ENCODE data around the gene ADAMTS17.

ADAMTS17 gene

DNA sequence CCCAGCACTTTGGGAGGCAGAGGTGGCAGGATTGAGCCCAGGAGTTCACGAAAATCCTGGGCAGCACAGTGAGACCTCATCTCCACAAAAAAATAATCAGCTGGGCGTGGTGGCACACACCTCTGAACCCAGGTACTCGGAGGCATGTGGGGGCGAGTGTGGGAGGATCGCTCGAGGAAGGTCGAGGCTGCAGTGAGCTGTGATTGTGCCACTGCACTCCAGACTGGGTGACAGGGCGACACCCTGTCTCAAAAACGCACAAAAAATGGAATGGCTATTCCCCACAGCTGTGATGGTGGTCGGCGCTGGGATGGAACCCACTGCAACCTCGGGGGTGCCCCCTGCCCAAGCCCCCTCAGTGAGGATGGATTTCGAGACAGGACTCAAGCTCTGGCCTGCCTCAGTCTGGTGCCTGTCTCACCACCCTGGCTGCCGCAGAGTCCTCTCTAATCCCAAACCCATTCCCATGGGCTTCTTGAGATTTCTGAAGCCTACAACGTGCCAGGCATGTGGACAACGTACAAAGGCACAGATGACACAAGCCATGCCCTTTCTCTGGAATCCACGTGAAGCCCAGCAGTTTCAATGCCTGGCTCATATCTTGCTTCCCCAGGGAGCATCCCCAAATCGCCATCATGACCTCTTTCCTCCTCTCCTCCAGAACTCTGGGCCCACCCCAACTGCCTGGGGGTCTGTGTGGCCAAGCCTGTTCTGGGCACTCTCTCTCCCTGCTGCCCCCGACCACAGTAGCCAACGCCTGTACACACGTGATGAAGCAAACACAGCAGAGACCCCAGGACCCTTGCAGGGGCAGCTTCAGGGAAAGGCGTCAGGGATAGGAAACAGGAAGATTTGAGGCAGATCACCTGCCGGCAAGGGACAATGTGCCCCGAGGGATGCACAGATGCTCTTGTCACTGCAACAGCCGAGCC is 32.4 kb downstream of the ADAMTS17 start:
- no peak for DNase-seq (ENCODE audit: low spot score)

DNA sequence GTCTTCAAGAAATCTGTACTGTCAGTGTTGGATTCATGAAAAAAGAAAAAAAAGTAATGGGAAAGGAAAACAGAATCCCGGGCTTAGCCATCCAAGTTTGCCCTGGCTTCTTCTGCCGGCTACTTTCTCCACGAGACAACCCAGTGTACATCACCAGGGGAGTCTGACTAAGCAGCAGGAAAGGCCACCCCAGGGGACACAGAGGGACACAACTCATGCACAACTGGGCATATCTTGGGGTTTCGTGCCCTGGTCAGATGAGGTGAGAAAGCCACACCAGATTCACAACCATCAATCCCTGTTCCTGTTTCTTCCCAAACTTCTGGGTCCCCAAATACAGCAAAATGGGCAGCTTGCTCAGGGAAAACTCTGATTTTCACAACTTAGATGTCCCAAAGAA is 33.2 kb downstream of the ADAMTS17 start:
- DNase-seq (ENCODE audit: low spot score): no peak

DNA sequence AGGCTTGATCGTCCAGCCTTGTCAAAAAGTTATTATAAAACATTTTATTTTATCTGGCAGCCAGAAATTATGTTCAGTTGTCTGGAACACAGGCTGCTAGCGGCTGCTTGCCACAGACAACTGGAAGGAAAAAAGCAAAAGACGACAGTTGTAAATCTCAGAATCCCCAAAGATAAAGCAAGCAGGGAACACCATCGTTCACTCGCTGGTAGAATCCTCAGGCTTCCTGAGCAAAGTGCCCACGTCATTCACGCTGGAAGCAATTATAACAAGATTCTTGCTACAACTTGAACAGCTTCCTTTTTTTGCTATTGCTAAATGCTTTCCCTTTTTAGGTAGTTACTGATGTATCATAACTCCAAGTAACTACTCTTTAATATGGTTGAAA is 33.6 kb downstream of the ADAMTS17 start:
- DNase-seq (ENCODE audit: low spot score): no peak

DNA sequence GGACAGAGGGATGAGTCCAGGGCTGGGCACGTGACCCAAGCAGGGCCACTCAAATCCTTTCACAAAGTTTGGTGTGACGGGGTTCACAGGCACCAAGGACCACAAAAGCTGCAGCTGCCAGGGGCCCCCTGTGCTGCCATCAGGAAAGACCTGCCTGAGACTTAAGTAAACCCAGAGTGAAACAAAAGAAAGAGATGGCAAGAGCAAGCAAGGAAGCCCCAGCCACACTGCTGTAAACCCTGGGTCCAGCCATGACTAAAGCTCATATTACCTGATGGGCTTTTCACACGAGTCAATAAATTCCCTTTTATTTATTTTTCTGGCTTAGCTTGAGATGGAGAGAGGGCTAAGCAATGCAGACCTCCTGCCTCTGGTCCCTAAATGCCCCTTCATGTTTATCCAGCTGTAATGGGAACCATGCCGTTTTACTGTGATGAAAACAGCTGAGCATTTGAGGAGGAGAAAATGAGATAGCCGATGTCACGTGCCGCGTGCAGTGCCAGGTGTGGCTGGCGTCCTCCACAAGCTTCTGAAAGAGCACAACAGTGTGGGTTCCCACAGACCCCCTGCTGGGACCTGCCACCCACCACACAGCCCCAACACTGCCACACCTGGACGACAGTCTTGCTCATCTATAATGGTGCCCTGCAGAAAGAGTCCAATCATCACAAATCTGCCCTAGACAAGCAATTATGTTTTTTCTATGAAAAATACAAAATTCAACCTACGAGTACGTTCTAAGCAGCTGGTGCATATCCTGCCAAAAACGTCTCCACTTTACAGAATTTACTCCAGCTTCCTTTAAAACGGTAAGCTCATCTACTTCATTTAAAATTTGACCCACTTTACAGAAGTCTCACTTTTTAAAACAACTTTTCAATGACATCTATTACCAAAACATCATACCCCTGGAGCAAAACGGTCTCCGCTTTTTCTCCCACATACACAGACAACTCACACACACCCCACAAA is 34.2 kb downstream of the ADAMTS17 start:
- DNase-seq (ENCODE audit: low spot score): no peak

DNA sequence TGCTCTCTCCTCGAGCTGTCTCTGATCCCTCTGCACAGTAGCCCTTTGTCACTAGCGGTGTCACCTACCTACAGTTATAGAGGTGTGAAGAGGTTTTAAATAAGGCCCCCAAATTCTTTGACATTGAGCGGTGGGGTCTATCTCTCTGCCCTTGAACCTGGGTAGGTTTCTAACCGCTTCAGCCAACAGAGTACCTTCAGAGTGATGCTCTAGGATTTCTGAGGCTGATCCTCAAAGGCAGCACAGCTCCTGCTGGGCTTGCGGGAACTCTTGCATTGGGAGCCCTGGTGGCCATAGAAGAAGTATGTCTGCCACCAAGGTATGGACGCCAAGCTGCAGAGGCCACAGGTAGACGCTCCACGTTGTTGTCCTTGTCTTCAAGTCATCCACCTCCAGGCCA is 35.7 kb downstream of the ADAMTS17 start:
- no peak for DNase-seq (ENCODE audit: low spot score)

DNA sequence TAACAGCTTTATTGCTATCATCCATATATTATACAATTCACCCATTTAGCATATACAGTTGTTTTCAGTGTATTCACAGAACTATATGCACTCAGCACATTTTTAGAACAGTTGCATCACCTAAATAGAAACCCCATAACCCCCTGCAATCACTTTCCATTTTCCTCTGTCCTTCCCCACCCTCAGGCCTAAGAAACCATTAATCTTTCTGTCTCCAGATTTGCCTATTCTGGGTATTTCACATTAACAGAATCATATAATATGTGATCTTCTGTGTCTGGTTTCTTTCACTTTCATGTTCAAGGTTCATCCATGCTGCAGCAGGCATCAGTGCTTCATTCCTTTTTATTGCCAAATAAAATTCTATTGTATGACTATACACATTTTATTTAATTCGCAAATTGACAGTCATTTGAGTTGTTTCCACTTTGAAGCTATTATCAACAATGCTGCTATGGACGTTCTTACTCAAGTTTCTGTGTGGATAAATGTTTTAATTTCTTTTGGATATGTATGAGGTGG is 39.8 kb downstream of the ADAMTS17 start:
- DNase-seq (ENCODE audit: low spot score): no peak

DNA sequence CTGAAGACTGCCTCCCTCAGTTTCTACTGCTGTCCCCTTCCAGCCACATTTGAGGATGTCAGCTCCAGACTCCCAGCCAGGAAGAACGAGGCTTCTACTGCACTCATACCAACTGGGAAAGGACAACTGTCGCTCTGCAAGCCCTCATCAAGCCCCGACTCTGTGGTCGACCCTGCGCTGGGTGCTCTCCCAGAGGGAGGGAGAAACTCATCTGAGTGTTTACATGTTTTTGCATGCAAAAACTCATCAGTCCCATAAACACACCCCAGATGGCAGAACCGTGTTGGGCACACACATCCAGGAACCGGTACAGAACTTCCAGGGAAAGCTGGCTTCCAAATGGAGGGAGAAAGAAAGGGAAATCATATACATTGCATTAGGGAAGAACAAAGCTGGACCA is 43.5 kb downstream of the ADAMTS17 start:
- DNase-seq (ENCODE audit: low spot score): no peak

DNA sequence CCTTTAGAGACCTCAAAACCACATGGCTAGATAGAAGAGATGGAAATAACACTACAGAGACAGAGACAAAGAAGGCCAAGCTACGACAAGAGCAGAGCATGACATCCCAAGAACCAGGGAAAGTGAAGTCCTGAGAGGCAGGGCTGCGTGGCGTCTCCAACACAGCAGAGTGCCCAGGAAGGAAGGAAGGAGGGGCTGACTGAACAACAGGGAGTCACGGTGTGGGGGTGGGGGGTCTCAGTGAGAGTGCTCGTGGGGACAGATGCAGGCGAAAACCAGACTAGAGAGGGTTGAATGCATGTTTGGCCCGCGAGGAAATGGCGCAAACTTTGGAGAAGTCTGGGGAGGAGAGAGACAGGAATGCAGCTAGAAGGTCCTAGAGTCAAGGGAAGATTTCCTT is 44.0 kb downstream of the ADAMTS17 start:
- no peak for DNase-seq (ENCODE audit: low spot score)

DNA sequence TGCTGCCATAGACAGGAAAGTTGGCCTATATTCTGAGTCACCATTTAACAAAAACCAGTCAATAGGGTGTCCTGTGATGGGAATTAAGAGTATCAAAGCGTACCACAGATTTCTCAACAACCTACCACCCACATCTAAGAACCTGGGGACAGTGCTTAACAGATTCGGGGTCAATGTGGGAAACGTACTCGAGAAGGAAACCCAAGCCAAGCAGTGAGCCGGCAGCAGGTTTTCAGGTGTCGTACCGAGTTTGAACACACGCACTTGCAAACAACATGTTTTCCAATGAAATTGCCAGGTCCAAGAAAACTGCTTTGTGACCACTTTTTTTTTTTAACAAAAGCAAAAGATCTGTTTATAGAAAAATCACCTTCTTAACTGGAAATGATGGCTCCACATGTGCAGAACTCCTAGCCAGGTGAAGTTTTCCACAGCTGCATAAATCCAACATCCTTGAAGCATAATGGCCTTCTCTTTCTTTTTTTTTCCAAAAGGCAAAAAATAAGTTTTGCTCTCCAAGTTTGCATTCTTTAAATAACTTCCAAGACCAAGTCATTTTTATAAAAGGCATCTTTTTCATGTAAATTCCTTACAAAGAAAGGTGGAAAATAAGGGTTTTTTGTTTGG is 45.7 kb downstream of the ADAMTS17 start:
- no peak for DNase-seq (ENCODE audit: low spot score)

DNA sequence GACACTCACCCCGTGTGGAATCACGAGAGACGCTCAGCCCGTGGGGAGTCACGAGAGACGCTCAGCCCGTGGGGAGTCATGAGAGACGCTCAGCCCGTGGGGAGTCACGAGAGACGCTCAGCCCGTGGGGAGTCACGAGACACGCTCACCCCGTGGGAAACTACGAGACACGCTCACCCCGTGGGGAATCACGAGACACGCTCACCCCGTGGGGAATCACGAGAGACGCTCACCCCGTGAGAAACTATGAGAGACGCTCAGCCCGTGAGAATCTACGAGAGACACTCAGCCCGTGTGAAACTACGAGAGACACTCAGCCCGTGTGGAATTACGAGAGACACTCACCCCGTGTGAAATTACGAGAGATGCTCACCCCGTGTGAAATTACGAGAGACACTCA is 49.8 kb downstream of the ADAMTS17 start:
- DNase-seq (ENCODE audit: low spot score): no peak

DNA sequence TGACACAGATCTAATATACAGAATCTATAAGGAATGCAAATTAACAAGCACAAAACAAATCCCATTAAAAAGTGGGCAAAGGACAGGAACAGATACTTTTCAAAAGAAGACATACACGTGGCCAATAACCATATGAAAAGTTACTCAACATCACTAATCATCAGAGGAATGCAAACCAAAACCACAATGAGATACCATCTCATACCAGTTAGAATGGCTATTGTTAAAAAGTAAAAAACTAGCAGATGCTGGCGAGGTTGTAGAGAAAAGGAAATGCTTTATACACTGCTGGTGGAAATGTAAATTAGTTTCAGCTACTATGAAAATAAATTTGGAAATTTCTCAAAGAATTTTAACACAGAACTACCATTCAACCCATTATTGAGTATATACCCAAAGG is 50.7 kb downstream of the ADAMTS17 start:
- DNase-seq (ENCODE audit: low spot score): no peak

DNA sequence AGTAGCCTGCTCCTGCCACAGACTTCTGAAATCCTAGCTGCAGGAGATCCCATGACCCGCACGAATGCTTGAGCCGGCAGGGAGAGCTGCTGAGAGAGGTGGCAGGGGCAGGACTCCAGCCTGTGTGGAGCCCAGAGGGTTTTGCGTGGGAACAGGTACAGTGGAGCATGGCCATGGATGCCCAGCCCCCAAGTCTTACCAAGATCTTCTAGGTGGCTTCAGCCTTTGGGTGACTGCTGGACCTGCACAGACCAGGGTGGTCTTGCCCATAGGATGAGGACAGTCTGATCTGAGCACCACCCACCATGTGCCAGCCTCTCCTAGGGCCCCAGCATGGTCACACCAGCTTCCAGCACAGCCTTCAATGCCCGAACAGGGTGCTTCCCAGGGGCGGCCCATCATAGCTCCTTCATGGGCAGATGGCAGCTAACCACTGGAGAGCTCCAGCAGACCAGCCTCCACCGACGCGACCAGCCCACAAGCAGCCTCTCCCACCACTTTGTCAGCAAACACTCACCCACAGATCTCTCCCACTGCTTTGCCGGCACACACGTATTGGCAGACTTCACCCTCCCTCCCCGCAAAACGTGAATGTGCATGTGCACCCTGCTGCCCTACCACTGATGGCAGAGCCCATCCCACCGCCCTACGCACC is 56.0 kb downstream of the ADAMTS17 start:
- DNase-seq (ENCODE audit: low spot score): no peak

DNA sequence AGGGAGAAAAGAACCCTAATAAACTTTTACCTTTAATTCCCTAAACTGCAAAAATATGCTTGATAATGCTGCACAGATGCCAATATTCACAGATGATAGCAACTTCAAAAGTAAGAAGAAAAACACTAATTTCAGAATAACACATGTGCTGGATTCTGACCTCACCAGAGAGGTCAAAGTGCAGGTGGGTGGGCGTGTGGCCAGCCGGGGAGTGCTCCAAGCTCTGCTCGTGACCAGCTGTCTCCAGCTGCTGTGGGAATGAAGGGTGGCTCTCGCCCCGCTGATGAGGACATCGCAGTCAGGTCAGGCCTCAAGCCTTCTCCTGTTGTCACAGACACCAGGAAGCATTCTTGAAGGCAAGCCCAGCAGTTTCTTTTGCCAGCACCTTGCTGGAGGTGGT is 57.1 kb downstream of the ADAMTS17 start:
- no peak for DNase-seq (ENCODE audit: low spot score)

DNA sequence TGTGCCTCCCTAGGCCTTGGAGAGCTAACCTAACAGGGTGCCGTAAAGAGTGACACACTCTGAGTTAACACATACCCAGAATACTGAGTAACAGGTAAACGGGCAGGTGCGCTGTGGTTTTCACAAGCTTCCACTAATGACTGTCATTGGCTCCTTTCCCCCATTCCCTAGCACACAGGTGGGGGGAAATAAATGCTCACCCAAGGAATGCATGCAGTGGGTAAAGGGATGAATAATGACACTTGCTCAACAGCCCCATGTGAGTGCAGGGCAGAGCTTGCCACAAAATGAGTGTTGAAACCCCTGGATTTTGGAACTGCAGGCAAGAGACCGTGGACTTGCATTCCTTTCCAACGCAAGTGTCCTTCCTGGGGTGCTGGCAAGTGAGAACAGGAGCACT is 57.6 kb downstream of the ADAMTS17 start:
- no peak for DNase-seq (ENCODE audit: low spot score)

DNA sequence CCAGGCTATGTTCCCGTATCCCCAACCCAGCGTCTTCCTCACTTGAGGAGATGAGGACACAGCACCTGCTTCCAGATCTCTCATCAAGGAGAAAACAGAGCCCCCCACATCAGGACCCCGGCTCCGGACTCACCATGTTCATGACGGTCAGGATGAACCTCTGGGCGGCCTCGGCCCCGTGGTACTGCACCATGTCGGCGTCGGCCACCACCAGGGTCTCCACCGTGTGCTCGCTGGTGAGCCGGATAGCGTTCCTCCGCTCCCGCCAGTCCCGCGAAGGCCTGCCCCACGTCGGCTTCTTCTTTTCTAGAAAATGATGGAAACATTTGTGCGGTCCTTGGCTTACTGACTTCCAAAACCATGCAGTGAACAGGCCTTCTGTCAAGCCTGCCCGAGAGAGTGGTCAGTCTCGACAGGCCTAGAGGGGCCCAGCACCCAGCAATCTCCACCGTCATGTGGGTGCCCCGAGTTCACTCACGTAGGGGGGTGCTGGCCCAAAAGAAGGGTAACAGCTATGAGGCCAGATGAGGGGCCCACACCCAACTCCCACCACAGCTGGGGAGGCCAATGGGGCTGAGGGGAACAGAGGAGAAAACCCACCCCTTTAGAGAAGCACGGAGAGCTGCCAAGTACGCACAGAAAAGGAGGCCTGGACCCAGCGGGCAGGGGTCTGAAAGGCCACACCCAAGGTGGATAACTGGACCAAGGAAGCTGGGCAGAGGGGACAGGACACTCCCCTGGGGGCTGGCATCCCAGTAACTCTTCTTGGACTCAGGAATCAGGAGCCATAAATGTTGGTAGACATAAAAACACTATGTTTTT is 60.5 kb downstream of the ADAMTS17 start:
- no peak for DNase-seq (ENCODE audit: low spot score)

DNA sequence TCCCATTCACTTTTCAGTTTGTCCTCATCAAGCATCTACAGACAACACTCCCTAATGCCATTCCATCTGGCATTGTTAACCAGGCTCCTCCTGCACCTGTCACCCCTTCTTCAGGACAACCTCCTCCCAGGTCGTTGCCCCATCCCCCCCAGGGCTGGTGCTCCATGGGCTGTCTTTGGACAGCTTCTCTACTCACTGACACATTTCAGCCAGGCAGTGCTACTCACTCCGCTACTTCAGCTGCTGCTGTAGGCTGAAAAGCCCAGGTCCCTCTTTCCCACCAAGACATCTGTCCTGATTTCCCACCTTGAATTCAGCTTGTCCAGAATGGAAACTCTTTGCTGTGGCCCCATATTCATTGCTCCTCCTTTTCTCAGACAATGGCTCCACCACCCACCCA is 61.9 kb downstream of the ADAMTS17 start:
- DNase-seq (ENCODE audit: low spot score): no peak

DNA sequence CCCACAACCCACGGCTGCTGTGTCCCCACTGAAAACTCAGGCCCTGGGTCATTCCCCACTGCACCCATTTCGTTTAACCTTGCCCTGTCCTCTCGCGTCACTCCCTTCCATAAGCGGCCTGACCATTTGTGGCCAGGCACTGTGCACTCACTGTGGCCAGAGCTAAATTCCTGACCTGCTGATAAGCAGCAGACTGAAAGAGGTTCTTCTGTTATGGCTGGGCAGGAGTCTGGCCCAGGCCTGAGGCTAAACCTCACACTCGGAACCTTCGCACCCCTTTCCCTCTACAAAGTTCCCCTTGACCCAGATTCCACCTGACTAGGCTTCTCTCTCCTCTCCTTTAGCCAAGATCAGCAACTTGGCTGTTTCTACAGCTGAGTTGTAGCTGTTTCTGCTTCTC is 62.3 kb downstream of the ADAMTS17 start:
- no peak for DNase-seq (ENCODE audit: low spot score)

DNA sequence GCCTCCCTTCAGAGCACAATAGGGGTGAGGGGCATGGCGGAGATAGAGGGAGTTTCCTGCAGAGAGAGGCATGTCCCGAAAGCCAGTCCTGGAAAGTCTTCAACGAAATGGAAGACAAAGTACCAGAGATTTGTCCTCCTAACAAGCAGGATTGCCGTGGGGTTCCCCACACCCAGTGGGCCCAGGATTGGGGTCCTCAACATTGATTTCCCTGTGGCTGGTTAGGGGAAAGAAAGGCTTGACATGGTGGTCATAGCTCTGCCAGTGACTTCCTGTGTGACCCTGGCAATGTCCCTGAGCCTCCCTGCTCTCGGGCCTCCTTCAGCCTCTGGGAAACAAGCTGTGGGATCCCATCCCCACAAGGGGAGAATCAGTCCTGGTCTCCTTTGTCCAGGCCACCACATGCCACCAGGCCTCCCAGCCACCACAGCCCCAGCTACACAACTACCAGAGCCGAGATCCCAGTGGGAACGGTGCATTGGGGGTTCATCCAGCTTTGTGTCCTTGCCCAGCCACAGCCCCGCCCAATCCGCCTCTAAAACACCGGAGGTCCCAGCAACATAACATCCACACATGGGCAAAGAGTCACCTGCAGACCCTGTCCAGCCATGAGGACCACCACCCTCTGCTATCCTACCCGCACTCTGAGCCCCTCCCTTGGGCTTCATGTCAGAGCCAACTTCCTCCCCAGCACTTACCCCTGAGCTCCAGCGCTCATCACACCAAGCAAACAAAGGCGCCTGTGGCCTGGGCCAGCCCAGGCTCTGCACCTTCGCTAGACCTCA is 63.0 kb downstream of the ADAMTS17 start:
- no peak for DNase-seq (ENCODE audit: low spot score)

DNA sequence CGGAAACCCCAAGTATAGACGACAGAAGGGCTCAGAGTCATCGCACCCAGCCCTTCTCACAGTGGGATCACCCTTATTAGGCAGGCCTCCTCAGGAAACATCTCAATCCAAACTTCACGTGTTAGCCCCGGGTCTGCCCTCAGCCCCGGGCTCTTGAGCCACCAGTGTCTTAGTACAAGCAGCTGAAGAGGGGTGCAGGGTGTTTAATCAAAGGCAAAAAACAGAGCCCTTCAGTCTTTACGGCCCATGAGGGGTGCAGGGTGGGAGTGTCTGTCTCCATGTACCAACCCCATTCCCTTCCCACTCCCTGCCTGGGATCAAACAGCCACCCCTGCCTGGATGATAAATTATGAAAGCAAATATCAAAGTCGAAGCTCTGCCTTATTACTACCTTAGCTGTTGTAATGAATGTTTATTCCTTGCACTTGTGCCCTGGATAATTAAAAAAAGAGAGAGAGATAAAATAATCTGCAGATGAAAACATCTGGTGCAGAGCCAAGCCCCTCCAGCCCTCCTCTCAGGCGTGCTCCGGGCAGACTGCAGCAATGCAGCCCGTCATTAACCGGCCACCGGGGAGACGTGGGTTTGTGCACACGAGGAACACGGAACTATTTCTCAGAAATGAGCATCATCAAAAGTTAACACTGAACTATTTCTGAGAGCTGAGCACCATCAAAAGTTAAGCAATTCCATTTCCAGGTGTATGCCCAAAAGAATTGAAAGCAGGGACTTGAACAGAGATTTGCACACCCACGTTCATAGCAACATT is 64.5 kb downstream of the ADAMTS17 start:
- no peak for DNase-seq (ENCODE audit: low spot score)
